Stimulated activated naive B cell treated with anti-CD40 and anti-IgM and Interleukin-4, amounts not matched to agents 10 μg/mL and 1 μg/mL and 100 μg/mL, for 72 hours (primary cell): ENCODE results near the gene PC.
"Not testable (repeated sequence)": the region's sequence is repeated elsewhere in the genome, so short reads cannot be mapped to it uniquely, and the experiment has no call there.

ENCODE experiments used
- ATAC-seq, 2 donors: fragments of 150-1000 bp; cut with Tn5 transposase; replicated peaks; 2 replicates each; pipeline ENCODE4 v1.10.0; 2021; ENCODE audit warnings: moderate library complexity in 1 of 2
- DNase-seq: peaks from one replicate; pipeline ENCODE4 v3.0.0; 2021
- H3K27ac Mint-ChIP-seq: one replicate; pipeline ENCODE4 v1.8.0; 2022; ENCODE audit warnings: mild to moderate bottlenecking, mixed read lengths
- H3K27me3 Mint-ChIP-seq, 2 donors: one replicate each; pipeline ENCODE4 v1.8.0; 2022; ENCODE audit warnings: mixed read lengths in 2 of 2
- H3K36me3 Mint-ChIP-seq, 2 donors: one replicate each; pipeline ENCODE4 v1.8.0; 2022; ENCODE audit warnings: mixed read lengths in 2 of 2, mild to moderate bottlenecking in 1 of 2
- H3K4me1 Mint-ChIP-seq, 2 donors: one replicate each; pipeline ENCODE4 v1.8.0; 2022; ENCODE audit warnings: mixed read lengths in 2 of 2, mild to moderate bottlenecking in 1 of 2
- H3K4me3 Mint-ChIP-seq, 2 donors: one replicate each; pipeline ENCODE4 v1.8.0; 2022; ENCODE audit warnings: mild to moderate bottlenecking in 2 of 2, mixed read lengths in 2 of 2, moderate library complexity in 1 of 2
- H3K9me3 Mint-ChIP-seq, 2 donors: one replicate each; pipeline ENCODE4 v1.8.0; 2022; ENCODE audit warnings: mixed read lengths in 2 of 2, mild to moderate bottlenecking in 1 of 2

The PC gene

GRCh38 chr11:66958232-66958955 lies at the start of gene PC:
TSS of gene PC (minus strand) at chr11:66958383. CDS start at chr11:66872159, 86,224 bp downstream.
- Mint-ChIP-seq H3K4me3 (peak within 1 kb of the TSS; percentile 83 to 84), H3K27ac (peak within 1 kb of the TSS; percentile 90), H3K4me1 (peaks cover 11 to 28% of the 10 kb centered on the region in 2 donors), H3K36me3 (peaks cover 6 to 9% of the 10 kb centered on the region in 2 donors), H3K9me3 (peaks cover 7 to 10% of the 10 kb centered on the region in 2 donors), H3K27me3 (peaks cover 6 to 8% of the 10 kb centered on the region in 2 donors)
- DNase-seq, result peak; percentile 98
- ATAC-seq, result peak; percentile 98

- peaks cover 0 to 9% of the 10 kb centered on the region in 2 donors for H3K4me1 Mint-ChIP-seq
- no peak for ATAC-seq
- no peak overlapping the region for H3K27ac Mint-ChIP-seq
Observed at GRCh38 chr11:67007126-67007525, 48.9 kb upstream of the PC start.

GRCh38 chr11:67006029-67006884 lies 48.1 kb upstream of the PC start:
- H3K4me3 Mint-ChIP-seq, result no peak overlapping the region
- peak; percentile 41 to 57 for ATAC-seq
- no peak overlapping the region for H3K27ac Mint-ChIP-seq
- peaks cover 0 to 2% of the 10 kb centered on the region in 2 donors for H3K9me3 Mint-ChIP-seq
- no peaks in the 10 kb centered on the region for H3K36me3 Mint-ChIP-seq
- peaks cover 0 to 9% of the 10 kb centered on the region in 2 donors for H3K4me1 Mint-ChIP-seq
- no peak for DNase-seq
- H3K27me3 Mint-ChIP-seq, result peaks cover 5 to 21% of the 10 kb centered on the region in 2 donors

More at GRCh38 chr11:67007126-67007525, 48.9 kb upstream of the PC start:
- no peak for DNase-seq
- H3K27me3 Mint-ChIP-seq, result peaks cover 5 to 21% of the 10 kb centered on the region in 2 donors
- H3K9me3 Mint-ChIP-seq, result peaks cover 0 to 2% of the 10 kb centered on the region in 2 donors
- H3K4me3 Mint-ChIP-seq, result no peak overlapping the region
- no peaks in the 10 kb centered on the region for H3K36me3 Mint-ChIP-seq

GRCh38 chr11:67005200-67005599 lies 47.0 kb upstream of the PC start:
- not testable (repeated sequence) for ATAC-seq, DNase-seq, H3K9me3 Mint-ChIP-seq, H3K4me3 Mint-ChIP-seq, H3K27ac Mint-ChIP-seq, H3K36me3 Mint-ChIP-seq, H3K4me1 Mint-ChIP-seq
- H3K27me3 Mint-ChIP-seq, result peaks cover 5 to 21% of the 10 kb centered on the region in 2 donors

- Mint-ChIP-seq H3K36me3 (no peaks in the 10 kb centered on the region), H3K4me3 (no peak overlapping the region), H3K9me3 (peaks cover 0 to 2% of the 10 kb centered on the region in 2 donors), H3K27me3 (peaks cover 6 to 25% of the 10 kb centered on the region in 2 donors), H3K4me1 (peaks cover 0 to 9% of the 10 kb centered on the region in 2 donors), H3K27ac (no peak overlapping the region)
- ATAC-seq (no peak), DNase-seq (no peak)
Observed at GRCh38 chr11:67002921-67003411, 44.8 kb upstream of the PC start.

GRCh38 chr11:67002297-67002913 lies 44.2 kb upstream of the PC start:
- DNase-seq, result no peak

GRCh38 chr11:67001332-67001731 lies 43.1 kb upstream of the PC start:
- ATAC-seq (no peak), DNase-seq (no peak)
- Mint-ChIP-seq H3K9me3 (no peaks in the 10 kb centered on the region), H3K27me3 (peaks cover 15 to 38% of the 10 kb centered on the region in 2 donors), H3K4me1 (peaks cover 0 to 1% of the 10 kb centered on the region in 2 donors), H3K27ac (no peak overlapping the region), H3K36me3 (no peaks in the 10 kb centered on the region), H3K4me3 (no peak overlapping the region)

More at GRCh38 chr11:67002297-67002913, 44.2 kb upstream of the PC start:
- Mint-ChIP-seq H3K27ac (no peak overlapping the region), H3K4me3 (no peak overlapping the region), H3K36me3 (no peaks in the 10 kb centered on the region), H3K4me1 (peaks cover 0 to 9% of the 10 kb centered on the region in 2 donors), H3K27me3 (peaks cover 8 to 30% of the 10 kb centered on the region in 2 donors), H3K9me3 (peaks cover 0 to 2% of the 10 kb centered on the region in 2 donors)
- no peak for ATAC-seq

GRCh38 chr11:66999555-66999954 lies 41.4 kb upstream of the PC start:
- no peaks in the 10 kb centered on the region for H3K4me1 Mint-ChIP-seq
- no peaks in the 10 kb centered on the region for H3K9me3 Mint-ChIP-seq
- no peaks in the 10 kb centered on the region for H3K36me3 Mint-ChIP-seq
- no peak overlapping the region for H3K27ac Mint-ChIP-seq
- H3K4me3 Mint-ChIP-seq, result no peak overlapping the region
- no peak for ATAC-seq
- H3K27me3 Mint-ChIP-seq, result peaks cover 15 to 38% of the 10 kb centered on the region in 2 donors
- no peak for DNase-seq

GRCh38 chr11:66996609-66997273 lies 38.6 kb upstream of the PC start:
- ATAC-seq (no peak), DNase-seq (no peak)
- H3K4me1 Mint-ChIP-seq, result no peaks in the 10 kb centered on the region
- H3K36me3 Mint-ChIP-seq, result no peaks in the 10 kb centered on the region
- no peaks in the 10 kb centered on the region for H3K9me3 Mint-ChIP-seq
- H3K27ac Mint-ChIP-seq, result no peak overlapping the region
- no peak overlapping the region for H3K4me3 Mint-ChIP-seq
- peaks cover 19 to 34% of the 10 kb centered on the region in 2 donors for H3K27me3 Mint-ChIP-seq

GRCh38 chr11:66992041-66992440 lies 33.9 kb upstream of the PC start:
- no peak for ATAC-seq
- Mint-ChIP-seq H3K9me3 (no peaks in the 10 kb centered on the region), H3K27me3 (peaks cover 15 to 37% of the 10 kb centered on the region in 2 donors), H3K4me3 (no peak overlapping the region), H3K4me1 (peaks cover 0 to 2% of the 10 kb centered on the region in 2 donors), H3K36me3 (no peaks in the 10 kb centered on the region), H3K27ac (no peak overlapping the region)
- no peak for DNase-seq

- H3K4me1 Mint-ChIP-seq, H3K9me3 Mint-ChIP-seq, H3K4me3 Mint-ChIP-seq, H3K27ac Mint-ChIP-seq, ATAC-seq, DNase-seq, H3K36me3 Mint-ChIP-seq: not testable (repeated sequence)
- H3K27me3 Mint-ChIP-seq, result peaks cover 28 to 49% of the 10 kb centered on the region in 2 donors
Observed at GRCh38 chr11:66989360-66989759, 31.2 kb upstream of the PC start.

GRCh38 chr11:66988741-66989140 lies 30.6 kb upstream of the PC start:
- not testable (repeated sequence) for H3K4me3 Mint-ChIP-seq, DNase-seq, H3K4me1 Mint-ChIP-seq, H3K27ac Mint-ChIP-seq, H3K9me3 Mint-ChIP-seq, H3K36me3 Mint-ChIP-seq, ATAC-seq
- peaks cover 28 to 53% of the 10 kb centered on the region in 2 donors for H3K27me3 Mint-ChIP-seq

GRCh38 chr11:66987924-66988637 lies 29.9 kb upstream of the PC start:
- Mint-ChIP-seq H3K36me3 (peaks cover 0 to 3% of the 10 kb centered on the region in 2 donors), H3K9me3 (no peaks in the 10 kb centered on the region), H3K27me3 (peaks cover 25 to 54% of the 10 kb centered on the region in 2 donors)

More at GRCh38 chr11:66987924-66988637, 29.9 kb upstream of the PC start:
- H3K27ac Mint-ChIP-seq, result no peak overlapping the region
- ATAC-seq (no peak), DNase-seq (no peak)
- peaks cover 5 to 10% of the 10 kb centered on the region in 2 donors for H3K4me1 Mint-ChIP-seq
- H3K4me3 Mint-ChIP-seq, result no peak overlapping the region
